Gastroesophageal sphincter (tissue), 4 donors: Measurements from ENCODE around the gene SEC22A. TPM values are rescaled to one million over a fixed set of nuclear protein-coding genes. Genes with fewer than 3 reads are reported as not detected.

Experiments
- ATAC-seq: fragments of 150-250 bp; one replicate; pipeline ENCODE4 v1.9.1; 2016; ENCODE audit warnings: mild to moderate bottlenecking, moderate library complexity
- H3K27ac ChIP-seq, 4 donors: fragments of 200-600 bp; sonication (generic) in 3 of 4; 1 replicate in 3 of 4; 2 replicates in 1 of 4; pipeline ENCODE4 v1.5.1; 2016 to 2019
- H3K27me3 ChIP-seq: fragments of 200-600 bp; sonication (generic); one replicate; pipeline ENCODE4 v1.5.1; 2019
- H3K36me3 ChIP-seq, 2 donors: fragments of 200-600 bp; sonication (generic); one replicate each; pipeline ENCODE4 v1.5.1; 2019; ENCODE audit warnings: control low read depth in 1 of 2
- H3K4me1 ChIP-seq, 3 donors: fragments of 200-600 bp; sonication (generic); 1 replicate in 2 of 3; 2 replicates in 1 of 3; pipeline ENCODE4 v1.5.1; 2016 to 2019; ENCODE audit warnings: control low read depth in 2 of 3
- H3K4me3 ChIP-seq, 2 donors: fragments of 200-600 bp; sonication (generic); one replicate each; pipeline ENCODE4 v1.5.1; 2019; ENCODE audit warnings: mild to moderate bottlenecking in 1 of 2, moderate library complexity in 1 of 2
- H3K9me3 ChIP-seq, 3 donors: fragments of 200-600 bp; sonication (generic); one replicate each; pipeline ENCODE4 v1.5.1; 2017 to 2019; ENCODE audit warnings: control low read depth in 2 of 3
- EP300 ChIP-seq: sonication (generic); formaldehyde crosslinking; IDR thresholded peaks from one replicate; pipeline ENCODE4 v1.6.1; 2017; ENCODE audit warnings: antibody characterized with exemption, mild to moderate bottlenecking
- POLR2A ChIP-seq, 2 donors: fragments of 450-650 bp; IDR thresholded peaks; one replicate each; pipeline ENCODE4 v1.6.1; 2017; ENCODE audit warnings: antibody characterized with exemption in 2 of 2, mild to moderate bottlenecking in 2 of 2, moderate library complexity in 1 of 2
- POLR2AphosphoS5 ChIP-seq: sonication (generic); formaldehyde crosslinking; IDR thresholded peaks from one replicate; pipeline ENCODE4 v1.6.1; 2017; ENCODE audit warnings: antibody characterized with exemption
- WGBS, 2 donors: methylation state at CpG; one replicate each; pipeline ENCODE4 v1.1.5; 2018; ENCODE audit warnings: low coverage in 1 of 2; 5-methylcytosine and 5-hydroxymethylcytosine counted together
- total RNA-seq, 4 donors: library from RNA; depleted of rRNA; stranded (reverse); fragments of >200 nt; gene quantifications; one replicate each; pipeline ENCODE4 v1.1.0, GENCODE V29; 2016
- TF ChIP-seq, protein P1 (sequence below), 4 experiments: fragments of 200-600 bp in 2 of 4; fragments of 450-650 bp in 2 of 4; sonication (generic) in 1 of 4; IDR thresholded peaks; one replicate each; pipeline ENCODE4 v1.5.1; 2017 to 2019; ENCODE audit warnings: antibody characterized with exemption in 4 of 4, mild to moderate bottlenecking in 2 of 4, moderate library complexity in 2 of 4

SEC22A gene
- total RNA-seq, 4 donors from 2014 or later: 17.3 to 32.2 (median 23.9) TPM

DNA sequence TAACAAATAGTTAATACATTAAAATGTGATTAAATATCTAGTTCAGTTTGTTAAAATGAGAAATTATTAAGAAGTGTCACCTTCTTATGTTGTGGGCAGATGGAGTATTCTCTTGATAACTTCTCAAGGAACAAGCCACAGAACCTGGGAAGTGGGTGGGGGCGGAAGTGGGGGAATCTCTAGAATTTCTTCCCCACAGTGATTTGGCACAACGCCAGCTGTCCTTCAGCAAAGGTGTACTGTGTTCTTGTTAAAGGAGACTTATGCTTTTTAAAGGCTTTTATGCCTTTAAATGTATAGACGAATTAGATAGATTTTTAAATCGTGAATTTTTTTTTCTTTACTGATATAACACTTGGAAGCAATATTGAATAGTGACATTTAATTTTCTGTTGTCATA, 42.4 kb downstream of the SEC22A start:
- TF ChIP-seq POLR2A (IDR thresholded peaks at IDR 0.05): no peak
- no peak for TF ChIP-seq EP300
- TF ChIP-seq POLR2AphosphoS5: no peak
- TF ChIP-seq, protein P1, sequence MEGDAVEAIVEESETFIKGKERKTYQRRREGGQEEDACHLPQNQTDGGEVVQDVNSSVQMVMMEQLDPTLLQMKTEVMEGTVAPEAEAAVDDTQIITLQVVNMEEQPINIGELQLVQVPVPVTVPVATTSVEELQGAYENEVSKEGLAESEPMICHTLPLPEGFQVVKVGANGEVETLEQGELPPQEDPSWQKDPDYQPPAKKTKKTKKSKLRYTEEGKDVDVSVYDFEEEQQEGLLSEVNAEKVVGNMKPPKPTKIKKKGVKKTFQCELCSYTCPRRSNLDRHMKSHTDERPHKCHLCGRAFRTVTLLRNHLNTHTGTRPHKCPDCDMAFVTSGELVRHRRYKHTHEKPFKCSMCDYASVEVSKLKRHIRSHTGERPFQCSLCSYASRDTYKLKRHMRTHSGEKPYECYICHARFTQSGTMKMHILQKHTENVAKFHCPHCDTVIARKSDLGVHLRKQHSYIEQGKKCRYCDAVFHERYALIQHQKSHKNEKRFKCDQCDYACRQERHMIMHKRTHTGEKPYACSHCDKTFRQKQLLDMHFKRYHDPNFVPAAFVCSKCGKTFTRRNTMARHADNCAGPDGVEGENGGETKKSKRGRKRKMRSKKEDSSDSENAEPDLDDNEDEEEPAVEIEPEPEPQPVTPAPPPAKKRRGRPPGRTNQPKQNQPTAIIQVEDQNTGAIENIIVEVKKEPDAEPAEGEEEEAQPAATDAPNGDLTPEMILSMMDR (IDR thresholded peaks at IDR 0.05): no peak
- H3K27me3 ChIP-seq: no peaks in the 10 kb centered on the region
- no peak for ATAC-seq
- no peaks in the 10 kb centered on the region for H3K9me3 ChIP-seq
- WGBS, 2 donors: 61 to 73% methylated on average over 4 of the region's 4 CpGs
- H3K27ac ChIP-seq: no peak overlapping the region
- no peak overlapping the region for H3K4me3 ChIP-seq
- H3K4me1 ChIP-seq: peaks cover 0 to 15% (median 0%) of the 10 kb centered on the region in 3 donors
- peaks cover 0 to 21% of the 10 kb centered on the region in 2 donors for H3K36me3 ChIP-seq

DNA sequence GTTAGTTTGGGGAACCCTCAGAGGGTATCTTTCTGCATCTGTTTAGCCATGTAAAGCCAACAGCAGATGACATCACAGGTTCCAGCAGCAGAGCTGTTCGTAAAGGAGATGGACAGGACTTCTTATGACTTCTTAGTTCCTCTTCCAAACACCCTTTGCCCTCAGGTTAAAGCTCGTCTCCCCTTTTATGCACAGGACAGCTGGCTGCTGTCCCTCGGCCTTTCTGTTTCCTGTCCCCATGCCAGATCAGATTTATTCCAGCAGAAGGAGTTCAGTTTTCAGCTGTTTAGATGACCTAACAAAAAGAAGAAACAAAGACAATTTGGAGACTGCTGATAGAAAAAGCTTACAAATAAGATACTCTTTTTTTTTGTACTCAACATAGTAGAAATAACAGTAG, 45.1 kb downstream of the SEC22A start:
- Histone ChIP-seq H3K27me3 (no peaks in the 10 kb centered on the region), H3K9me3 (no peaks in the 10 kb centered on the region), H3K36me3 (peaks cover 0 to 33% of the 10 kb centered on the region in 2 donors), H3K27ac (peak overlapping the region in 1 of 4 donors; percentile 15), H3K4me1 (peaks cover 0 to 15% (median 0%) of the 10 kb centered on the region in 3 donors), H3K4me3 (no peak overlapping the region)
- ATAC-seq: no peak
- TF ChIP-seq POLR2A (IDR thresholded peaks at IDR 0.05): no peak
- 21% methylated on average over 3 of the region's 3 CpGs; no CpG with 5 or more reads in 1 of the 2 donors for WGBS, 2 donors

DNA sequence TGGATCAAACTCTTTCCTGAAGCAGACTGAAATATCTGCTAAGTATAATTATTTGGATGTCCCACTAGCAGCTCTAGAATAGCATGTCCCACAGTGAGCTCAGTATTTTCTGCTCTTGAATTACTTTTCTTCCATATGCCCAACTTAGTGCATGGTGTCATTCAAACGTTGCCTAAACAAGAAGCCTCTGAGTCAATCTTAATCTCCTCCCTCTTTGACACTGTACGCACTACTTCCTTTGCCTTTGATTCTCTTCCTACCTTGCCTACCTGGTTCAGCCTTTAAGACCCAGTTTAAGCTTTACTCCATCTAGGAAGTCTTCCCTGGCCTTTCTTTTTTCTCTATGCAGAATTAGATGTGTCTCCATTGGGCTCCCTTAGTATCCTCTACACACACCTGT, 54.5 kb downstream of the SEC22A start:
- H3K27ac ChIP-seq: no peak overlapping the region
- H3K4me3 ChIP-seq: no peak overlapping the region
- peaks cover 0 to 26% of the 10 kb centered on the region in 2 donors for H3K36me3 ChIP-seq
- no peaks in the 10 kb centered on the region for H3K4me1 ChIP-seq
- H3K27me3 ChIP-seq: no peaks in the 10 kb centered on the region
- WGBS, 2 donors: 69 to 80% methylated on average over 2 of the region's 2 CpGs
- ATAC-seq: no peak
- TF ChIP-seq POLR2A (IDR thresholded peaks at IDR 0.05) (no peak), POLR2AphosphoS5 (no peak), EP300 (no peak)
- TF ChIP-seq, protein P1 (IDR thresholded peaks at IDR 0.05): no peak
- no peaks in the 10 kb centered on the region for H3K9me3 ChIP-seq

DNA sequence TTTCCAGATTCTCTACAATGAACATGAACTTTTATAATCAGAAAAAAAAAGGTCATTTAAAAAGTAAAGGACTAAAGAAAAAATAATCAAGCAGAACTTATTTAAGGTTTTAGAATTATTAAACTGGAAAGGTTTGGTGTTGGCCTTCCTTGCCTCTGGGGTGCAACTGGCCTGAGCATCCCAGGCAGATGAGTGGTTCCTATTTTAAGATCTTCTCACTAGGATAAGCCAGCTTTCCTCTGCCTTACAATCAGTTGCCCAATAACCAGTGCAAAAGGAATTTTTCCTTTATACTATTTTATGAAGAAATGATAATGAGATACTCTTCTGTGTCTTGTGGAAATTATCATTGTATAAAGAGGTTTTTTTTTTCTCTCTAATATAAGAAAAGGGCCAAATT, 56.6 kb downstream of the SEC22A start:
- TF ChIP-seq POLR2A (IDR thresholded peaks at IDR 0.05): no peak
- TF ChIP-seq EP300: no peak
- no peak for TF ChIP-seq POLR2AphosphoS5
- TF ChIP-seq, protein P1 (IDR thresholded peaks at IDR 0.05): no peak
- ATAC-seq: no peak
- no peak overlapping the region for H3K27ac ChIP-seq
- H3K27me3 ChIP-seq: no peaks in the 10 kb centered on the region
- H3K36me3 ChIP-seq: peaks cover 0 to 21% of the 10 kb centered on the region in 2 donors
- H3K4me1 ChIP-seq: no peaks in the 10 kb centered on the region
- H3K4me3 ChIP-seq: no peak overlapping the region
- H3K9me3 ChIP-seq: no peaks in the 10 kb centered on the region

DNA sequence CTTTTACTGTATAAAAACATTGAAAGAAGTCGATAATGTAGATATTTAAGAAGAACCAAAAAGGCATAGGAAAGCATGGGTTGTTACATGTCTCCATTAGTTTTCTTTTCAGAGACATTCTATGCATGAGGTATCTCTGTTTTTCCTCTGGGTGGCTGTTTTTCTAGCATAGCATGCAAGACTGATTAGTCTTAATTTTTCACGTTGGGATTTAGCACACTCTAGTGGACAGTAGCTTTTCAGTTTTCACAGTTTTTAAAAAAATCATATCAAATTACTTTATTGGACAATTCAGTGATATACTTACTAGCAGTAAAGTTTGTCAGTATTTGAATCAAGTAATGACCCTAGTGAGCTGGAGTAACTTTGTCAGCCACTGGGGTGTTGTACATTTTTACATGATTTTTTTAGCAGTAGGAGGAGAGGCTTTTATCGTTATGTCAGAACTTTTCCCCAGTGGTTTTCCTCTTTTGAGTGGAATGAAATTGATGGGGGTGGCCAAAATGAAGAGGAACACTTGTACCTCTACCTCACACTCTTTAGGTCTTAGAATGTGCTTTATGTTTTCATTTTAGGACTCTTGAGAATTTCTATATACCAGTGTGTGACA, 57.2 kb downstream of the SEC22A start:
- Histone ChIP-seq H3K36me3 (peaks cover 0 to 21% of the 10 kb centered on the region in 2 donors), H3K4me3 (no peak overlapping the region), H3K27me3 (no peaks in the 10 kb centered on the region), H3K27ac (no peak overlapping the region), H3K4me1 (no peaks in the 10 kb centered on the region), H3K9me3 (no peaks in the 10 kb centered on the region)
- WGBS, 2 donors: 33 to 40% methylated on average over 3 of the region's 3 CpGs
- ATAC-seq: peak; percentile 31
- TF ChIP-seq, protein P1 (IDR thresholded peaks at IDR 0.05): peak; percentile 29 to 72 (median 60)
- TF ChIP-seq EP300: no peak
